Mammary epithelial cell (primary cell): Measurements from ENCODE around the gene BCAP31.

Source experiments
- EZH2 ChIP-seq: IDR thresholded peaks from 2 replicates; pipeline ENCODE4 v1.6.1; 2012; ENCODE audit warnings: low read length, inconsistent platforms, borderline replicate concordance
- TF ChIP-seq, protein P1 (sequence below), 2 donors: IDR thresholded peaks in 1 of 2; conservative IDR thresholded peaks in 1 of 2; 2 replicates each; pipeline ENCODE4 v1.5.1; 2011 to 2012; ENCODE audit warnings: inconsistent platforms in 2 of 2, low read length in 2 of 2, mild to moderate bottlenecking in 2 of 2, control low read depth in 1 of 2, low read depth in 1 of 2; ENCODE audit not compliant: insufficient read depth in 1 of 2; ENCODE audit errors: extremely low read depth in 1 of 2

DNA sequence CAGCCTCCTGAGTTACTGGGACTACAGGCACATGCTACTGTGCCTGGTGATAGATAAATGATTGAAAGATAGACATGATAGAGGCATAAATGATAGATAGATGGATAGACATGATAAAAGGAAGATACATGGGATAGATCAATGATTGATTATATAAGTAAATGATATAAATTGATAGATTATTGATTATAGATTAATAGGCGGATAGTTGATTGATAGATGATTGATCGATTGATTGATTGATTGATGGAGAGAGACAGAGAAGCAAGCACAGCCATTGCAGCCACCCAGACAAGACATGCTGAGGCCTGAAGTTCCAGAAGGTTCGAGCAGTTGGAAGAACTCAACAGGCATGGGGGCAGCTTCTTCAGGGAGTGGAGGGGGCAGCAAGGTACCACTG lies 22.2 kb upstream of the BCAP31 start:
- TF ChIP-seq, protein P1, sequence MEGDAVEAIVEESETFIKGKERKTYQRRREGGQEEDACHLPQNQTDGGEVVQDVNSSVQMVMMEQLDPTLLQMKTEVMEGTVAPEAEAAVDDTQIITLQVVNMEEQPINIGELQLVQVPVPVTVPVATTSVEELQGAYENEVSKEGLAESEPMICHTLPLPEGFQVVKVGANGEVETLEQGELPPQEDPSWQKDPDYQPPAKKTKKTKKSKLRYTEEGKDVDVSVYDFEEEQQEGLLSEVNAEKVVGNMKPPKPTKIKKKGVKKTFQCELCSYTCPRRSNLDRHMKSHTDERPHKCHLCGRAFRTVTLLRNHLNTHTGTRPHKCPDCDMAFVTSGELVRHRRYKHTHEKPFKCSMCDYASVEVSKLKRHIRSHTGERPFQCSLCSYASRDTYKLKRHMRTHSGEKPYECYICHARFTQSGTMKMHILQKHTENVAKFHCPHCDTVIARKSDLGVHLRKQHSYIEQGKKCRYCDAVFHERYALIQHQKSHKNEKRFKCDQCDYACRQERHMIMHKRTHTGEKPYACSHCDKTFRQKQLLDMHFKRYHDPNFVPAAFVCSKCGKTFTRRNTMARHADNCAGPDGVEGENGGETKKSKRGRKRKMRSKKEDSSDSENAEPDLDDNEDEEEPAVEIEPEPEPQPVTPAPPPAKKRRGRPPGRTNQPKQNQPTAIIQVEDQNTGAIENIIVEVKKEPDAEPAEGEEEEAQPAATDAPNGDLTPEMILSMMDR (conservative IDR thresholded peaks at IDR 0.05 in 1 of 2, IDR thresholded peaks at IDR 0.05 in 1 of 2; ENCODE audit: extremely low read depth in 1 of 2, insufficient read depth in 1 of 2, low read depth in 1 of 2, low read length in 2 of 2): no peak
- no peak for TF ChIP-seq EZH2
